B cell (primary cell): Measurements from ENCODE around the gene OR2AK2.

Experiments used
- CTCF ChIP-seq: fragments of 200-600 bp; IDR thresholded peaks from one replicate; pipeline ENCODE4 v1.8.0; 2022; ENCODE audit warnings: antibody characterized with exemption, mild to moderate bottlenecking
- EZH2 ChIP-seq: IDR thresholded peaks from 2 replicates; pipeline ENCODE4 v1.6.1; 2012; ENCODE audit warnings: borderline replicate concordance, low read depth, mild to moderate bottlenecking, moderate library complexity, low read length; ENCODE audit not compliant: insufficient read depth, poor library complexity, severe bottlenecking

GRCh38 chr1:247923941-247924340 is 41.1 kb upstream of the OR2AK2 start:
- TF ChIP-seq CTCF = no peak
- TF ChIP-seq EZH2 = no peak
